Sigmoid colon (tissue), 7 donors: ENCODE results near the gene DENND2A. TPM values are rescaled to one million over a fixed set of nuclear protein-coding genes. Genes with fewer than 3 reads are reported as not detected.

Source experiments
- DNase-seq: peaks from one replicate; pipeline ENCODE4 v3.0.0-alpha.2; 2019
- H3K27ac ChIP-seq, 4 donors: fragments of 200-600 bp; sonication (generic); one replicate each; pipeline ENCODE4 v1.5.1; 2016 to 2019; ENCODE audit warnings: mild to moderate bottlenecking in 1 of 4
- H3K27me3 ChIP-seq, 3 donors: fragments of 200-600 bp; sonication (generic); one replicate each; pipeline ENCODE4 v1.5.1; 2019; ENCODE audit warnings: mild to moderate bottlenecking in 1 of 3
- H3K36me3 ChIP-seq, 4 donors: fragments of 200-600 bp; sonication (generic); one replicate each; pipeline ENCODE4 v1.5.1; 2016 to 2019
- H3K4me1 ChIP-seq, 4 donors: fragments of 200-600 bp; sonication (generic); one replicate each; pipeline ENCODE4 v1.5.1; 2017 to 2019
- H3K4me3 ChIP-seq, 4 donors: fragments of 200-600 bp; sonication (generic); one replicate each; pipeline ENCODE4 v1.5.1; 2017 to 2019; ENCODE audit warnings: mild to moderate bottlenecking in 2 of 4, moderate library complexity in 1 of 4
- H3K9me3 ChIP-seq, 4 donors: fragments of 200-600 bp in 3 of 4; sonication (generic) in 3 of 4; one replicate each; pipeline versions ENCODE4 v1.5.1 to v1.6.1; 2013 to 2019
- CTCF ChIP-seq, 4 experiments: fragments of 450-650 bp in 3 of 4; fragments of 200-600 bp in 1 of 4; IDR thresholded peaks; one replicate each; pipeline ENCODE4 v1.5.1; 2016 to 2019; ENCODE audit warnings: antibody characterized with exemption in 4 of 4, mild to moderate bottlenecking in 3 of 4, moderate library complexity in 2 of 4
- EP300 ChIP-seq, 4 donors: sonication (generic); formaldehyde crosslinking; IDR thresholded peaks; one replicate each; pipeline ENCODE4 v1.6.1; 2017; ENCODE audit warnings: antibody characterized with exemption in 4 of 4
- POLR2A ChIP-seq, 2 donors: fragments of 450-650 bp; IDR thresholded peaks; one replicate each; pipeline ENCODE4 v1.6.1; 2016; ENCODE audit warnings: antibody characterized with exemption in 2 of 2, mild to moderate bottlenecking in 2 of 2, moderate library complexity in 2 of 2
- POLR2AphosphoS5 ChIP-seq, 4 donors: sonication (generic); formaldehyde crosslinking; IDR thresholded peaks; one replicate each; pipeline ENCODE4 v1.6.1; 2017; ENCODE audit warnings: antibody characterized with exemption in 4 of 4
- WGBS, 2 donors: extraction: QIAGEN DNeasy Blood & Tissue Kit; methylation state at CpG; one replicate each; pipeline ENCODE4 v1.1.7; 2013; 5-methylcytosine and 5-hydroxymethylcytosine counted together
- intact Hi-C: fragments of 100-400 bp; cut with DNase I; formaldehyde crosslinking; loops from one replicate; pipeline ENCODE4 v1.15.1; 2023
- polyA plus RNA-seq, 3 donors: library from polyadenylated mRNA; stranded (reverse); fragments of 200-250 nt; gene quantifications; one replicate each; pipeline ENCODE4 v1.2.3, GENCODE V29; 2013
- total RNA-seq, 4 donors: library from RNA; depleted of rRNA; stranded (reverse); fragments of >200 nt; gene quantifications; one replicate each; pipeline ENCODE4 v1.1.0, GENCODE V29; 2016
- donor health status: healthy with polysubstance abuse.
- donor health status: Bipolar disorder and iron deficiency.
- donor health status: healthy.

Gene DENND2A
- total and polyA plus RNA-seq, 7 donors, result 6.2 to 38.8 (median 11.4) TPM

GRCh38 chr7:140686921-140687320 lies 46.3 kb upstream of the DENND2A start:
- H3K4me3 ChIP-seq, result no peak overlapping the region
- WGBS, 2 donors, result 97% methylated on average over 11 of the region's 11 CpGs
- H3K27me3 ChIP-seq, result no peaks in the 10 kb centered on the region
- intact Hi-C loops, result no loop called here
- no peak for TF ChIP-seq CTCF (IDR thresholded peaks at IDR 0.05)
- no peak for TF ChIP-seq POLR2A (IDR thresholded peaks at IDR 0.05)
- no peak for TF ChIP-seq EP300 (IDR thresholded peaks at IDR 0.05)
- no peak for TF ChIP-seq POLR2AphosphoS5 (IDR thresholded peaks at IDR 0.05)
- H3K36me3 ChIP-seq, result peaks cover 0 to 90% (median 23%) of the 10 kb centered on the region in 4 donors
- H3K4me1 ChIP-seq, result no peaks in the 10 kb centered on the region
- H3K9me3 ChIP-seq, result no peaks in the 10 kb centered on the region
- no peak overlapping the region for H3K27ac ChIP-seq
- DNase-seq, result peak; percentile 43

DNA sequence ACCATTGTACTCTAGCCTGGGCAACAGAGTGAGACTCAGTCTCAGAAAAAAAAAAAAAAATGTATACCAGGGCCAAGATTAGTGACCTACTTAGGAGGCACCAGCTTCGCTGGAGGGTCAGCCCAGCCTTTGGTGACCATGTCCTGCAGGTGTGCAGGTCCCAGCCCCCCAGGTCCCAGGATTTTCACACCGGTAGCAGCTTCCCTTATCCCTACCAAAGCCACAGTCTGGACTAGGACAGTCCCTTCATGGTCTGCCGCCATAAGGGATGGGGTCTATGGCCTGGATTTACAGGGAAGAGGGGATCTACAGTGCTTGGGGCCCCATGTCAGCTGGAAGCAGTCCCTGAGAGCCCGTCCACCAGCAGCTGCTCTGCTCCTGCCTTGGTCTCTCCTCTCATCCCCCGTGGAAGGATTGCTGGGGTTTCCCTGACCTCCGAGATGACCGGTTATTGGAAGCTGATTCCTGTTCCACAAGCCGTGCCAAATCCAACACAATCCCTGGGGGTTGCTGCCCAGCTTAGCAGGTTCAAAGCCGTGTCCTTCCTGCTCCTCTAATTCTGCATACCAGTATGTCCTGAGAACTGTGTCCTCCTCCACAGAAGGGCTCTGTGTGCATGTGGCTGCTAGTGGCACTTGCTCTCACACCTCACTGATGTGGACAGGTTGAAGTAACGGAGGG lies 44.9 kb upstream of the DENND2A start:
- Histone ChIP-seq H3K36me3 (peaks cover 0 to 90% (median 25%) of the 10 kb centered on the region in 4 donors), H3K9me3 (no peaks in the 10 kb centered on the region), H3K27ac (no peak overlapping the region), H3K4me1 (no peaks in the 10 kb centered on the region), H3K4me3 (no peak overlapping the region), H3K27me3 (no peaks in the 10 kb centered on the region)
- TF ChIP-seq CTCF (IDR thresholded peaks at IDR 0.05) (no peak), EP300 (IDR thresholded peaks at IDR 0.05) (no peak), POLR2AphosphoS5 (IDR thresholded peaks at IDR 0.05) (no peak), POLR2A (IDR thresholded peaks at IDR 0.05) (no peak)
- 89 to 90% methylated on average over 10 of the region's 10 CpGs for WGBS, 2 donors
- no peak for DNase-seq
- intact Hi-C loops, result no loop called here

DNA sequence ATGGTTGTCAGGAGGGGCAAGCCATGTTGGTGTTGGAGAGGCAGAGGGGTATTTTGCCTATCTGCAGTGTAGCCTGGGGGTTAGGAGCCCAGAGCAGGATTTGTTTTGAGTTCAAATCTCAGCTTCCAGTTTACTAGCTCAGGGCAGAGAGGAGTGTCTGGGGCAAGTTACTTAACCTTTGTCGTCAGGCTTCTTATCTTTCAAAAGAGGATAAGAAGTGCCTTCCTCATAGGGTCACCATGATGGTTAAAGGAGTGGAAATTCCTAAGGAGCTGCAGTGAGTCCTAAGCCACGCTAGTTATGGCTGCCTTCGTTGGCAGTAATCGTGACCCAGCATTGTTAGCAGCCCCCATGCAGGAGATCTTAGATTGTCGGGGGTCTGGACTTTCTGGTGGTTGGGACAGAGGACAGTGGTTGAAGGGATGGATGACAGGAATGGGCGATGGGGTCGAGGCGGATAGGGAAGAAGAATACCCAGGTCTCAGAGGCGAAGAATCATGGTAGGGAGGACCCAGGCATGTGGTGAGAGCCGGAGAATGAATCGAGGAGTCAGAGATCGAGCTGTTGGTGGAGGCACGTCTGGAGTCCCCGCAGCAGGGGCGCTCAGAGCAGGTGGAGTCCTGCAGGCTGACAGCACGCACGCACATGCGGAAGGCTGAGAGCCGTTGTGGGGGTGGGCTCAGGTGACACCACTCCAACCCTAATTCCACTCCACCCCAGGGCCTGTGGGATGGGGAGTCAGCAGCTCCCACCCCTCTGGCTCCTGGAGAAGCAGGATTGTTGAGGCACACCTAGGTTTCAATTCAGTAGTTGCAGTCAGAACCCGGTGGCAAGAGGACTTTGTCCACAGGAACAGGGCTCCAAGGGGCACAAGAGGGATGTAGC lies 43.7 kb upstream of the DENND2A start:
- TF ChIP-seq POLR2AphosphoS5 (IDR thresholded peaks at IDR 0.05) (no peak), CTCF (IDR thresholded peaks at IDR 0.05) (no peak), EP300 (IDR thresholded peaks at IDR 0.05) (no peak), POLR2A (IDR thresholded peaks at IDR 0.05) (no peak)
- Histone ChIP-seq H3K27me3 (no peaks in the 10 kb centered on the region), H3K4me1 (no peaks in the 10 kb centered on the region), H3K9me3 (no peaks in the 10 kb centered on the region), H3K36me3 (peaks cover 0 to 92% (median 30%) of the 10 kb centered on the region in 4 donors), H3K27ac (peak overlapping the region in 1 of 4 donors; percentile 31), H3K4me3 (no peak overlapping the region)
- WGBS, 2 donors, result 94 to 95% methylated on average over 20 of the region's 20 CpGs
- intact Hi-C loops, result no loop called here
- DNase-seq, result no peak

- Histone ChIP-seq H3K9me3 (no peaks in the 10 kb centered on the region), H3K27me3 (no peaks in the 10 kb centered on the region), H3K36me3 (peaks cover 0 to 93% (median 33%) of the 10 kb centered on the region in 4 donors), H3K27ac (peak overlapping the region in 1 of 4 donors; percentile 31), H3K4me3 (no peak overlapping the region), H3K4me1 (no peaks in the 10 kb centered on the region)
- intact Hi-C loops, result no loop called here
- DNase-seq, result no peak
- 89 to 94% methylated on average over 3 of the region's 3 CpGs for WGBS, 2 donors
- TF ChIP-seq POLR2AphosphoS5 (IDR thresholded peaks at IDR 0.05) (no peak), CTCF (IDR thresholded peaks at IDR 0.05) (no peak), EP300 (IDR thresholded peaks at IDR 0.05) (no peak), POLR2A (IDR thresholded peaks at IDR 0.05) (no peak)
Measured at GRCh38 chr7:140683657-140684056, 43.0 kb upstream of the DENND2A start.
